ENCODE measurements around the gene CUBN.
"Not testable (repeated sequence)": the region's sequence is repeated elsewhere in the genome, so short reads cannot be mapped to it uniquely, and the experiment has no call there.

Gene CUBN

GRCh38 chr10:16853809-16854208 is 275.8 kb downstream of the CUBN start:
- no peak for DNase-seq

- no peak for DNase-seq
Measured at GRCh38 chr10:16853201-16853600, 276.4 kb downstream of the CUBN start.

GRCh38 chr10:16852624-16853023 is 277.0 kb downstream of the CUBN start:
- no peak for DNase-seq

GRCh38 chr10:16848562-16849154 is 281.0 kb downstream of the CUBN start:
- DNase-seq, result no peak

- no peak for DNase-seq
Measured at GRCh38 chr10:16847644-16848043, 282.0 kb downstream of the CUBN start.

- no peak for DNase-seq
Measured at GRCh38 chr10:16845248-16845647, 284.4 kb downstream of the CUBN start.

- no peak for DNase-seq
Measured at GRCh38 chr10:16843252-16843870, 286.2 kb downstream of the CUBN start.

GRCh38 chr10:16835228-16835627 is 294.4 kb downstream of the CUBN start:
- DNase-seq, result no peak

- no peak for DNase-seq
Measured at GRCh38 chr10:16832351-16833080, 297.1 kb downstream of the CUBN start.

GRCh38 chr10:16828701-16829175 is 300.9 kb downstream of the CUBN start:
- no peak for DNase-seq

- no peak for DNase-seq
Measured at GRCh38 chr10:16828114-16828568, 301.5 kb downstream of the CUBN start.

- DNase-seq, result not testable (repeated sequence)
Measured at GRCh38 chr10:16827474-16827873, 302.1 kb downstream of the CUBN start.

- no peak for DNase-seq
Measured at GRCh38 chr10:16822726-16823360, 306.8 kb downstream of the CUBN start.

- no peak for DNase-seq
Measured at GRCh38 chr10:16822027-16822426, 307.6 kb downstream of the CUBN start.

- DNase-seq, result no peak
Measured at GRCh38 chr10:16820421-16820820, 309.2 kb downstream of the CUBN start.

- DNase-seq, result no peak
Measured at GRCh38 chr10:16820018-16820417, 309.6 kb downstream of the CUBN start.

GRCh38 chr10:16819436-16819835 is 310.2 kb downstream of the CUBN start:
- DNase-seq, result no peak

GRCh38 chr10:16819026-16819425 is 310.6 kb downstream of the CUBN start:
- DNase-seq, result no peak

- peak; percentile 83 for DNase-seq
Measured at GRCh38 chr10:16817125-16818019, 312.2 kb downstream of the CUBN start, which contains the start of gene RSU1. RSU1 (minus strand) TSS chr10:16817424; CDS start chr10:16817081, 343 bp downstream.

GRCh38 chr10:16816830-16817124 is 312.8 kb downstream of the CUBN start:
- no peak for DNase-seq

- DNase-seq, result no peak
Measured at GRCh38 chr10:16816171-16816570, 313.4 kb downstream of the CUBN start.

GRCh38 chr10:16814012-16814411 is 315.6 kb downstream of the CUBN start:
- no peak for DNase-seq

- no peak for DNase-seq
Measured at GRCh38 chr10:16812676-16813075, 316.9 kb downstream of the CUBN start.
